HG03039 (cell line): ENCODE results near the gene ALOX12B.
"Not testable (repeated sequence)": the region's sequence is repeated elsewhere in the genome, so short reads cannot be mapped to it uniquely, and the experiment has no call there.

Experiments
- ATAC-seq: cut with Tn5 transposase; IDR thresholded peaks from one replicate; pipeline ENCODE4 v1.9.1; 2021; ENCODE audit warnings: mild to moderate bottlenecking, moderate library complexity; ENCODE audit not compliant: unreplicated experiment

Gene ALOX12B

GRCh38 chr17:8046929-8047768 is 40.4 kb downstream of the ALOX12B start:
- ATAC-seq = no peak

GRCh38 chr17:8046306-8046928 is 41.1 kb downstream of the ALOX12B start:
- ATAC-seq = no peak

- no peak for ATAC-seq
These were observed 42.4 kb downstream of the ALOX12B start for GRCh38 chr17:8044819-8045810.

GRCh38 chr17:8041979-8042378 is 45.5 kb downstream of the ALOX12B start:
- ATAC-seq = no peak

- no peak for ATAC-seq
These were observed 46.1 kb downstream of the ALOX12B start for GRCh38 chr17:8041249-8041928.

- ATAC-seq = no peak
These were observed 47.8 kb downstream of the ALOX12B start for GRCh38 chr17:8039611-8040168.

GRCh38 chr17:8038954-8039610 is 48.4 kb downstream of the ALOX12B start, which contains the start of gene ALOX15B:
TSS of gene ALOX15B (plus strand) at chr17:8039059. CDS start at chr17:8039156, 97 bp downstream.
- no peak for ATAC-seq

- ATAC-seq = no peak
These were observed 55.1 kb downstream of the ALOX12B start for GRCh38 chr17:8032442-8032841.

GRCh38 chr17:8031950-8032349 is 55.6 kb downstream of the ALOX12B start:
- no peak for ATAC-seq

- ATAC-seq = no peak
These were observed 56.3 kb downstream of the ALOX12B start for GRCh38 chr17:8031261-8031661.

- ATAC-seq = no peak
These were observed 58.4 kb downstream of the ALOX12B start for GRCh38 chr17:8029121-8029520.

- ATAC-seq = no peak
These were observed 62.2 kb downstream of the ALOX12B start for GRCh38 chr17:8025176-8025911.

GRCh38 chr17:8024161-8024560 is 63.4 kb downstream of the ALOX12B start:
- ATAC-seq = not testable (repeated sequence)
